Loucy (cell line): Measurements from ENCODE around the gene CYB561D2.

Experiments used
- CTCF ChIP-seq: fragments of 200-600 bp; sonication (generic); conservative IDR thresholded peaks from 2 replicates; pipeline ENCODE4 v1.5.1; 2014; ENCODE audit warnings: mild to moderate bottlenecking, antibody characterized with exemption, low read length
- EZH2phosphoT487 ChIP-seq: fragments of 200-600 bp; IDR thresholded peaks from 2 replicates; pipeline ENCODE4 v1.6.1; 2018; ENCODE audit warnings: antibody characterized with exemption, mild to moderate bottlenecking, moderate library complexity, borderline replicate concordance

- TF ChIP-seq CTCF (no peak), EZH2phosphoT487 (no peak)
Measured at GRCh38 chr3:50317300-50317699, 33.4 kb upstream of the CYB561D2 start.
